HT1080 (cell line): Measurements from ENCODE around the gene TNFRSF18. TPM values are rescaled to one million over a fixed set of nuclear protein-coding genes. Genes with fewer than 3 reads are reported as not detected.
"Not testable (repeated sequence)": the region's sequence is repeated elsewhere in the genome, so short reads cannot be mapped to it uniquely, and the experiment has no call there.

Source experiments
- DNase-seq: peaks from one replicate; pipeline ENCODE4 v3.0.0-alpha.2; 2015; ENCODE audit warnings: low read depth
- polyA plus RNA-seq, 2 experiments: library from polyadenylated mRNA; depleted of rRNA; stranded (reverse); fragments of >200 nt; gene quantifications; 2 replicates each; pipeline ENCODE4 v1.2.3, GENCODE V29; 2015
- total RNA-seq: library from RNA; depleted of rRNA; stranded (reverse); fragments of >200 nt; shearing (Covaris generic); gene quantifications from 2 replicates; pipeline ENCODE4 v1.2.3, GENCODE V29; 2014; rRNA removed

The TNFRSF18 gene
- total RNA-seq = not detected in 2 replicates
- polyA plus RNA-seq (2015; cell fraction: cytosol; rRNA removed) = not detected in 2 replicates
- not detected in 2 replicates for polyA plus RNA-seq (2015; cell fraction: nucleus; rRNA removed)

GRCh38 chr1:1206376-1206965 is at the start of gene TNFRSF18:
TNFRSF18 (minus strand) TSS chr1:1206592; CDS start chr1:1206571, 21 bp downstream.
- no peak for DNase-seq

GRCh38 chr1:1255611-1256010 is 49.2 kb upstream of the TNFRSF18 start:
- DNase-seq = no peak

GRCh38 chr1:1255078-1255477 is 48.7 kb upstream of the TNFRSF18 start:
- no peak for DNase-seq

GRCh38 chr1:1254667-1254998 is 48.2 kb upstream of the TNFRSF18 start:
- no peak for DNase-seq

- DNase-seq = no peak
These were observed 47.7 kb upstream of the TNFRSF18 start for GRCh38 chr1:1253972-1254666.

GRCh38 chr1:1253314-1253713 is 46.9 kb upstream of the TNFRSF18 start:
- no peak for DNase-seq

- DNase-seq = no peak
These were observed 44.4 kb upstream of the TNFRSF18 start for GRCh38 chr1:1250786-1251284.

- not testable (repeated sequence) for DNase-seq
These were observed 41.9 kb upstream of the TNFRSF18 start for GRCh38 chr1:1248009-1248913.

- no peak for DNase-seq
These were observed 41.0 kb upstream of the TNFRSF18 start for GRCh38 chr1:1247341-1247913.

- DNase-seq = no peak
These were observed 40.4 kb upstream of the TNFRSF18 start, which contains the start of gene C1QTNF12 for GRCh38 chr1:1246577-1247340. C1QTNF12 (minus strand) TSS chr1:1246722; CDS start chr1:1246690, 32 bp downstream.

- DNase-seq = no peak
These were observed 39.6 kb upstream of the TNFRSF18 start for GRCh38 chr1:1245817-1246576.

- no peak for DNase-seq
These were observed 38.9 kb upstream of the TNFRSF18 start for GRCh38 chr1:1245178-1245816.

- no peak for DNase-seq
These were observed 37.9 kb upstream of the TNFRSF18 start for GRCh38 chr1:1244192-1244811.

GRCh38 chr1:1243807-1244191 is 37.4 kb upstream of the TNFRSF18 start:
- no peak for DNase-seq

GRCh38 chr1:1243266-1243660 is 36.9 kb upstream of the TNFRSF18 start:
- DNase-seq = no peak

GRCh38 chr1:1242461-1243265 is 36.3 kb upstream of the TNFRSF18 start:
- no peak for DNase-seq

GRCh38 chr1:1241588-1242219 is 35.3 kb upstream of the TNFRSF18 start:
- DNase-seq = no peak
